GM12892 (cell line): Measurements from ENCODE around the gene FUT3.

Source experiments
- DNase-seq: peaks from one replicate; pipeline ENCODE4 v3.0.0; 2011; ENCODE audit not compliant: insufficient read length
- FAIRE-seq: peaks from 2 replicates; lab custom pipeline; 2011; peaks lifted over from hg19 to GRCh38; lab: Jason Lieb, UNC
- POLR2A ChIP-seq: IDR thresholded peaks from 2 replicates; pipeline ENCODE4 v1.6.1; 2011; ENCODE audit warnings: low read depth, low read length, control low read depth
- POLR2AphosphoS5 ChIP-seq: IDR thresholded peaks from 2 replicates; pipeline ENCODE4 v1.6.1; 2011; ENCODE audit warnings: low read depth, low read length, control low read depth
- TAF1 ChIP-seq: IDR thresholded peaks from 2 replicates; pipeline ENCODE4 v1.6.1; 2011; ENCODE audit warnings: low read depth, mild to moderate bottlenecking, control low read depth, low read length, borderline replicate concordance

The FUT3 gene

GRCh38 chr19:5838353-5839064, 12.7 kb downstream of the FUT3 start:
- TF ChIP-seq TAF1 (no peak), POLR2AphosphoS5 (no peak), POLR2A (no peak)
- no peak for DNase-seq
- no peak for FAIRE-seq

DNA sequence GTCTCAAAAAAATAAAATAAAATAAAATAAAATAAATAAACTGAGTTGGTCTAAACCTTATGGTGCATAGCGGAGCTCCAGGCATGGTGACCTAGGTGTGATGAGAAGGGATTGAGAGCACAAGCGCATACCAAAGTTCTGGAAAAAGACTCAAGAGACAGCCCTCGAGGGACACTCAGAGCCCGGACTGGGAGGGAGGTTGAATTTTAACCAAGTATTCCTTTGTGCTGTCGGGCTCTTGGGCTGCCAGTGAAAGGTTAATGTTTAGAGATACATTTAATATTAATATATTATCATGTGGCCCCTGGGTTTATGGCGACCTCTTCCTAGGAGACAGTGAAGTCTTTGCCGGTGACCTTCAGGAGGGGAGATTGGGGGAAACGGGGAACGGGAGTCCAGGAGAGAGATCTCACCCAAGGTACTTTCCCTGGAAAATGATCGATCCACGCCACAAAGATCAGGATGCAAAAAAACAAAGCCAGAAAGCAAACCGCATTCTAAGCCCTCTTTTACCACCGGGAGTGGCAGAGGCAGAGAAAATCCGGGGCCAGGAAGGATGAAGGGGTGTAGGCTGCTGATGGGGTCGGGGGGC, 13.4 kb downstream of the FUT3 start:
- no peak for DNase-seq
- no peak for FAIRE-seq
- TF ChIP-seq POLR2AphosphoS5 (no peak), POLR2A (no peak), TAF1 (no peak)

GRCh38 chr19:5832527-5833216, 18.6 kb downstream of the FUT3 start:
- TF ChIP-seq TAF1 (no peak), POLR2AphosphoS5 (no peak), POLR2A (no peak)
- no peak for DNase-seq
- no peak for FAIRE-seq

GRCh38 chr19:5832061-5832460, 19.2 kb downstream of the FUT3 start:
- FAIRE-seq (no peak), DNase-seq (no peak)
- TF ChIP-seq POLR2AphosphoS5 (no peak), POLR2A (no peak), TAF1 (no peak)

GRCh38 chr19:5831159-5831558, 20.1 kb downstream of the FUT3 start:
- DNase-seq (no peak), FAIRE-seq (no peak)
- no peak for TF ChIP-seq TAF1
- TF ChIP-seq POLR2AphosphoS5, result no peak
- TF ChIP-seq POLR2A, result no peak

DNA sequence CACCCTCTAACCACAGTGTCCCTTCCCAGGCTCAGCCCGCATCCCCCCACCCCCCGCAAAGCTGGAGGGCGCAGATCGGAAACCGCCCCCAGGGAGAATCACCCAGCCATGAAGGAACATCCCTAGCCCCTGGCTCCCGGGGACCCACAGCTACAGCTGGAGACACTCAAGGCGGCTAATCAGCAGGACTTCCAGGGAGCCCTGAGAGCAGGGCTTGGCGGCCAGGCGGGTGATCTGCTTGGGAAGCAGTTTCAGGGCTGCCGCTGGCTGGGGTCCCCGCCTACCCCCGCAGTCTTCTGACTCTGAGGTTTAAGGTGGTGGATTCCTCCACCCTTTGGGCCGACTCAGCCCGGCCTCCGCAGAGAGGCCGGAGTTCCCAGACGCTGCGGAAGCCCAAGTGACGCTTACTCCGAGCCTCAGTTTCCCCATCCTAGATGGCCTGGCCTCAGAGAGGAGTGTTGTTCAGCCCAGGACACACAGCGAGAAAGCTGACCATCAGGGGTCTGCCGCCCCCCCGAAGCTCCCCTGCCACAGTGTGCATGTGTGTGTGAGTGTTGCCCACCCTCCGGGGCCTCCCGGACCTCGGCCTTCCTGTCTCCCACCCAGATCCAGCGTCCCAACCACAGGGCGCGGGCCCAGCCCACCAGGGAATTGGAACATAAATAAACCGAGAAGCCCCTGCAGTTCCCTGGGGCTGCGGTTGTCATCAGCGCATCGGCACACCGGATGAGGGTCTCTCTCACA, 21.5 kb downstream of the FUT3 start:
- no peak for FAIRE-seq
- no peak for TF ChIP-seq TAF1
- TF ChIP-seq POLR2A, result no peak
- TF ChIP-seq POLR2AphosphoS5, result no peak
- DNase-seq, result no peak

- TF ChIP-seq TAF1, result no peak
- no peak; the same call in 1 of the 2 replicates for TF ChIP-seq POLR2A
- no peak for TF ChIP-seq POLR2AphosphoS5
- FAIRE-seq, result no peak
- DNase-seq, result peak; percentile 52
Observed at GRCh38 chr19:5828661-5829566, 22.3 kb downstream of the FUT3 start.

GRCh38 chr19:5827891-5828660, 23.2 kb downstream of the FUT3 start:
- peak; percentile 90 for DNase-seq
- peak; percentile 96 for TF ChIP-seq POLR2AphosphoS5
- TF ChIP-seq POLR2A, result peak; percentile 98
- peak; percentile 66 for TF ChIP-seq TAF1
- peak; percentile 99 for FAIRE-seq

- no peak for FAIRE-seq
- TF ChIP-seq TAF1 (no peak), POLR2A (no peak), POLR2AphosphoS5 (no peak)
- no peak for DNase-seq
Observed at GRCh38 chr19:5827342-5827890, 23.8 kb downstream of the FUT3 start.
